ENCODE measurements around the gene RAB9B. TPM values are rescaled to one million over a fixed set of nuclear protein-coding genes. Genes with fewer than 3 reads are reported as not detected.
A peak's percentile ranks its signal among the peaks of the same experiment; 100 is the strongest.

The RAB9B gene
- total RNA-seq, 1 experiment from 2014 or later, result 0.05 TPM

DNA sequence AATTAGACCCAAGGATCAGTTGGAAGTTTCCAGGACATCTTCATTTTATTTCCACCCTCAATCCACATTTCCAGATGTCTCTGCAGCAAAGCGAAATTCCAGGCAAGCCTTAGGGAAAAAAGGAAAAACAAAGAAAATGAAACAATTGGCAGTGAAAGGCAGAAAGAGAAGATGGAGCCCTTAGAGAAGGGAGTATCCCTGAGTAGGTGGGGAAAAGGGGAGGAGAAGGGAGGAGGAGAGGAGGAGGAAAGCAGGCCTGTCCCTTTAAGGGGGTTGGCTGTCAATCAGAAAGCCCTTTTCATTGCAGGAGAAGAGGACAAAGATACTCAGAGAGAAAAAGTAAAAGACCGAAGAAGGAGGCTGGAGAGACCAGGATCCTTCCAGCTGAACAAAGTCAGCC, 55.5 kb downstream of the RAB9B start, which contains the start of gene PLP1 (continued):
- TF ChIP-seq, protein P1, sequence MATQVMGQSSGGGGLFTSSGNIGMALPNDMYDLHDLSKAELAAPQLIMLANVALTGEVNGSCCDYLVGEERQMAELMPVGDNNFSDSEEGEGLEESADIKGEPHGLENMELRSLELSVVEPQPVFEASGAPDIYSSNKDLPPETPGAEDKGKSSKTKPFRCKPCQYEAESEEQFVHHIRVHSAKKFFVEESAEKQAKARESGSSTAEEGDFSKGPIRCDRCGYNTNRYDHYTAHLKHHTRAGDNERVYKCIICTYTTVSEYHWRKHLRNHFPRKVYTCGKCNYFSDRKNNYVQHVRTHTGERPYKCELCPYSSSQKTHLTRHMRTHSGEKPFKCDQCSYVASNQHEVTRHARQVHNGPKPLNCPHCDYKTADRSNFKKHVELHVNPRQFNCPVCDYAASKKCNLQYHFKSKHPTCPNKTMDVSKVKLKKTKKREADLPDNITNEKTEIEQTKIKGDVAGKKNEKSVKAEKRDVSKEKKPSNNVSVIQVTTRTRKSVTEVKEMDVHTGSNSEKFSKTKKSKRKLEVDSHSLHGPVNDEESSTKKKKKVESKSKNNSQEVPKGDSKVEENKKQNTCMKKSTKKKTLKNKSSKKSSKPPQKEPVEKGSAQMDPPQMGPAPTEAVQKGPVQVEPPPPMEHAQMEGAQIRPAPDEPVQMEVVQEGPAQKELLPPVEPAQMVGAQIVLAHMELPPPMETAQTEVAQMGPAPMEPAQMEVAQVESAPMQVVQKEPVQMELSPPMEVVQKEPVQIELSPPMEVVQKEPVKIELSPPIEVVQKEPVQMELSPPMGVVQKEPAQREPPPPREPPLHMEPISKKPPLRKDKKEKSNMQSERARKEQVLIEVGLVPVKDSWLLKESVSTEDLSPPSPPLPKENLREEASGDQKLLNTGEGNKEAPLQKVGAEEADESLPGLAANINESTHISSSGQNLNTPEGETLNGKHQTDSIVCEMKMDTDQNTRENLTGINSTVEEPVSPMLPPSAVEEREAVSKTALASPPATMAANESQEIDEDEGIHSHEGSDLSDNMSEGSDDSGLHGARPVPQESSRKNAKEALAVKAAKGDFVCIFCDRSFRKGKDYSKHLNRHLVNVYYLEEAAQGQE (IDR thresholded peaks at IDR 0.05; ENCODE audit: low read depth), result no peak
- TF ChIP-seq JUND (IDR thresholded peaks at IDR 0.05) (no peak), SIN3A (IDR thresholded peaks at IDR 0.05; ENCODE audit: low read depth) (no peak), SRF (IDR thresholded peaks at IDR 0.05; ENCODE audit: low read depth) (no peak), TCF7L2 (IDR thresholded peaks at IDR 0.05; ENCODE audit: borderline replicate concordance, extremely low read depth, insufficient read depth, insufficient read length) (no peak)

DNA sequence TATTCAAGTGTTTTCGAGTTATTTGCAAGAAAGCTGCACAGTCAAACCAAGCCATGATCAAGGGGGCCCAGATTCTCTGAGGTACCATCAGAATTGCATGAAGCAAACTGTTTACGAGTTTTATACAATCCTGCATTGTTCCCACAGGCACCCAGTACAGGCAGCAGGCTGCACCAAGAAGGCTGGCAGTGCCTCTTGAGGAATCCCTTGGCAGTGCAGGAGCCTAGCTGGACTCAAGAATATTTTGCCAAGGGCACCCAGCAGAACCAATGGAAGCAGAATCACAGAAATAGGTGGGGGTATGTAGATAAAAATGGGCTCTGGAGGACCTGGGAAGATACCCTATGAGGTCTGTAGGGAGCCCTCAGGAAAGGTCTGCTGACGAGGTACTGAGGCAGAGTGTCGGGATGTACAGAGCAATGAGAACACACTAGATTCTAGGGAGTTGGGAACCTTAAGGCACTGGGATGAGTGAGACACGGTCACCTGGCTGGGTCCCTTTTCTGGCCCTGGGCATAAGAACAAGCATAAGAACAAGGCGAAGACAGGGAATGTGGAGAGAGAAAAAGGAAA, 57.9 kb downstream of the RAB9B start:
- H3K27ac ChIP-seq (ENCODE audit: low read depth, low read length), result no peak overlapping the region
- ChIA-PET RAD21 (ENCODE audit: low non-redundant PET in 1 of 2, low total read pairs in 2 of 2, uncharacterized antibody in 2 of 2, unreplicated experiment in 2 of 2) (no interaction called here), CTCF (interaction anchor here (0.8 to 1.6 kb wide), 3 partner anchors 62 to 242 kb away, joined by 3 to 5 read pairs (median 5); no protein-coding TSS in a partner anchor), POLR2A (interaction anchor here (0.6 kb wide), 1 partner anchor 241 kb away, joined by 3 read pairs; no protein-coding TSS in a partner anchor)
- no peaks in the 10 kb centered on the region for H3K4me1 ChIP-seq (ENCODE audit: control insufficient read depth in 1 of 2, insufficient read depth in 2 of 2, low read length in 2 of 2)
- DNase-seq (ENCODE audit: low read depth, low spot score), result peak; percentile 8
- no peak overlapping the region for H3K9ac ChIP-seq (ENCODE audit: low read length)
- no peak overlapping the region for H3K4me3 ChIP-seq (replicated peaks in 1 of 2; ENCODE audit: low read depth in 1 of 2, low read length in 2 of 2)
- H4K20me1 ChIP-seq (ENCODE audit: insufficient read depth), result no peaks in the 10 kb centered on the region
- H3K9me3 ChIP-seq (ENCODE audit: control insufficient read depth in 1 of 2, insufficient read depth in 1 of 2, low read depth in 1 of 2, low read length in 2 of 2), result no peaks in the 10 kb centered on the region
- peak; percentile 86 for ATAC-seq
- no peak overlapping the region for H3K4me2 ChIP-seq (ENCODE audit: low read length)
- intact Hi-C loops (cut with micrococcal nuclease), result loop anchor here (5.0 kb wide), 1 partner anchor 242 kb away; no protein-coding TSS in a partner anchor
- H3K79me2 ChIP-seq (ENCODE audit: insufficient read depth, low read length), result no peaks in the 10 kb centered on the region
- no TSS peak for BruUV-seq (replicated peaks)
- H3K9me2 ChIP-seq (ENCODE audit: insufficient read depth), result no peaks in the 10 kb centered on the region
- TF ChIP-seq CTCF (IDR thresholded peaks at IDR 0.05 in 2 of 3, conservative IDR thresholded peaks at IDR 0.05 in 1 of 3; ENCODE audit: borderline replicate concordance in 1 of 3, insufficient read depth in 1 of 3, low read depth in 2 of 3, low read length in 2 of 3) (peak; percentile 42 to 52 (median 48); a peak in 4 of 6 replicates), JUND (IDR thresholded peaks at IDR 0.05) (no peak), RAD21 (IDR thresholded peaks at IDR 0.05; ENCODE audit: low read depth) (peak; percentile 59), EZH2 (IDR thresholded peaks at IDR 0.05) (no peak)
- TF ChIP-seq, protein P2, sequence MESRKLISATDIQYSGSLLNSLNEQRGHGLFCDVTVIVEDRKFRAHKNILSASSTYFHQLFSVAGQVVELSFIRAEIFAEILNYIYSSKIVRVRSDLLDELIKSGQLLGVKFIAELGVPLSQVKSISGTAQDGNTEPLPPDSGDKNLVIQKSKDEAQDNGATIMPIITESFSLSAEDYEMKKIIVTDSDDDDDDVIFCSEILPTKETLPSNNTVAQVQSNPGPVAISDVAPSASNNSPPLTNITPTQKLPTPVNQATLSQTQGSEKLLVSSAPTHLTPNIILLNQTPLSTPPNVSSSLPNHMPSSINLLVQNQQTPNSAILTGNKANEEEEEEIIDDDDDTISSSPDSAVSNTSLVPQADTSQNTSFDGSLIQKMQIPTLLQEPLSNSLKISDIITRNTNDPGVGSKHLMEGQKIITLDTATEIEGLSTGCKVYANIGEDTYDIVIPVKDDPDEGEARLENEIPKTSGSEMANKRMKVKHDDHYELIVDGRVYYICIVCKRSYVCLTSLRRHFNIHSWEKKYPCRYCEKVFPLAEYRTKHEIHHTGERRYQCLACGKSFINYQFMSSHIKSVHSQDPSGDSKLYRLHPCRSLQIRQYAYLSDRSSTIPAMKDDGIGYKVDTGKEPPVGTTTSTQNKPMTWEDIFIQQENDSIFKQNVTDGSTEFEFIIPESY (IDR thresholded peaks at IDR 0.05; ENCODE audit: extremely low read depth, insufficient replicate concordance, low read length), result no peak
- no peak overlapping the region for H2AFZ ChIP-seq (ENCODE audit: low read depth, low read length, poor library complexity, severe bottlenecking)
- peaks cover 18% of the 10 kb centered on the region; the same call in 1 of the 2 replicates for H3K27me3 ChIP-seq (ENCODE audit: insufficient read depth, low read length)
- H3K36me3 ChIP-seq (ENCODE audit: control insufficient read depth in 1 of 2, insufficient read depth in 2 of 2, low read length in 2 of 2), result no peaks in the 10 kb centered on the region

Data from HCT116 (cell line).